GM12878 (cell line): Measurements from ENCODE around the gene LIN37.

Source experiments
- EGR1 ChIP-seq, 2 experiments: IDR thresholded peaks; 1 replicate in 1 of 2; 2 replicates in 1 of 2; pipeline ENCODE4 v1.6.1; 2011 to 2012; ENCODE audit warnings: low read depth in 2 of 2, low read length in 2 of 2, borderline replicate concordance in 1 of 2, mild to moderate bottlenecking in 1 of 2, moderate library complexity in 1 of 2
- JUNB ChIP-seq: IDR thresholded peaks from 2 replicates; pipeline ENCODE4 v1.6.1; 2016; ENCODE audit warnings: antibody characterized with exemption, mild to moderate bottlenecking
- POLR2A ChIP-seq: IDR thresholded peaks from 2 replicates; pipeline ENCODE4 v1.6.1; 2011; ENCODE audit warnings: low read depth, mild to moderate bottlenecking, low read length
- RCOR1 ChIP-seq: conservative IDR thresholded peaks from 2 replicates; pipeline ENCODE4 v1.6.1; 2012; ENCODE audit warnings: low read depth, low read length, improper control_type of control experiment
- RFX5 ChIP-seq: IDR thresholded peaks from 2 replicates; pipeline ENCODE4 v1.6.1; 2011; ENCODE audit warnings: low read depth, low read length, improper control_type of control experiment
- ZNF274 ChIP-seq: IDR thresholded peaks from one replicate; pipeline ENCODE4 v1.8.0; 2011; ENCODE audit not compliant: insufficient read length, insufficient read depth
- TF ChIP-seq, protein P1 (sequence below): fragments of 450-650 bp; IDR thresholded peaks from 2 replicates; pipeline ENCODE4 v1.6.1; 2017; ENCODE audit warnings: mild to moderate bottlenecking, low read depth, inconsistent platforms; ENCODE audit not compliant: poor library complexity, severe bottlenecking
- TF ChIP-seq, protein P2 (sequence below): IDR thresholded peaks from 2 replicates; pipeline ENCODE4 v1.6.1; 2011; ENCODE audit warnings: low read depth, low read length, improper control_type of control experiment, borderline replicate concordance

DNA sequence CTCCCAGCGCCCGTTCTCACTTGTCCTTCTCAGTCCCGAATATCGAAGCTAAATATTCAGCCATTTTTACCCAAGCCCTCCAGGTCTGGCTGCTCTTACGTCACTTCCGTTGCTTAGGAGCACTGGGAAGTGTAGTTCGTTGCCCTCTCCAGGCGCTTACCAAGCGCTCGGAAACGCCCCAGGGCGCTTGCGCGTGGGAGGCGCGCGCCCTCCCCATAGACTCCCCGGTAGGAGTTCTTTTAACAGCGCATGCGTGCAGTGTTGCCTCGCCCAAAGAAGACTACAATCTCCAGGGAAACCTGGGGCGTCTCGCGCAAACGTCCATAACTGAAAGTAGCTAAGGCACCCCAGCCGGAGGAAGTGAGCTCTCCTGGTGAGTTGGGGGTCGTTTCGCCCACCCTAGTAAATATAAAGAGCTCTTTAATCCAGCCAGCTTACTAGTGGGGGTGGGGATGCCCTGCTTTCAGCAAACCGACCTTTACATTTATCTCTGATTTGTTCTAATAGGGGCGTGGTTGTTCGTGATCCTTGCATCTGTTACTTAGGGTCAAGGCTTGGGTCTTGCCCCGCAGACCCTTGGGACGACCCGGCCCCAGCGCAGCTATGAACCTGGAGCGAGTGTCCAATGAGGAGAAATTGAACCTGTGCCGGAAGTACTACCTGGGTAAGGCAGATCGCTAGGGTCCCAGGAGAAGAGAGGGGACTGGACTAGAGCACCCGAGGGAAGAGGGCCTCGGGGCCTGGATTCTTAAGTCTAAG lies 2.9 kb upstream of the LIN37 start, which contains the start of the genes PSENEN and U2AF1L4:
- TF ChIP-seq, protein P1, sequence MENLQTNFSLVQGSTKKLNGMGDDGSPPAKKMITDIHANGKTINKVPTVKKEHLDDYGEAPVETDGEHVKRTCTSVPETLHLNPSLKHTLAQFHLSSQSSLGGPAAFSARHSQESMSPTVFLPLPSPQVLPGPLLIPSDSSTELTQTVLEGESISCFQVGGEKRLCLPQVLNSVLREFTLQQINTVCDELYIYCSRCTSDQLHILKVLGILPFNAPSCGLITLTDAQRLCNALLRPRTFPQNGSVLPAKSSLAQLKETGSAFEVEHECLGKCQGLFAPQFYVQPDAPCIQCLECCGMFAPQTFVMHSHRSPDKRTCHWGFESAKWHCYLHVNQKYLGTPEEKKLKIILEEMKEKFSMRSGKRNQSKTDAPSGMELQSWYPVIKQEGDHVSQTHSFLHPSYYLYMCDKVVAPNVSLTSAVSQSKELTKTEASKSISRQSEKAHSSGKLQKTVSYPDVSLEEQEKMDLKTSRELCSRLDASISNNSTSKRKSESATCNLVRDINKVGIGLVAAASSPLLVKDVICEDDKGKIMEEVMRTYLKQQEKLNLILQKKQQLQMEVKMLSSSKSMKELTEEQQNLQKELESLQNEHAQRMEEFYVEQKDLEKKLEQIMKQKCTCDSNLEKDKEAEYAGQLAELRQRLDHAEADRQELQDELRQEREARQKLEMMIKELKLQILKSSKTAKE: no peak
- no peak for TF ChIP-seq RCOR1
- no peak for TF ChIP-seq POLR2A
- TF ChIP-seq JUNB: no peak
- TF ChIP-seq RFX5: 0 out of 2 replicates have a peak, but pooled peaks have one; percentile 17
- peak in 1 of 2 experiments; percentile 65; a peak in 2 of 3 replicates for TF ChIP-seq EGR1 (IDR thresholded peaks at IDR 0.05; ENCODE audit: borderline replicate concordance in 1 of 2, low read depth in 2 of 2, low read length in 2 of 2)
- TF ChIP-seq, protein P2, sequence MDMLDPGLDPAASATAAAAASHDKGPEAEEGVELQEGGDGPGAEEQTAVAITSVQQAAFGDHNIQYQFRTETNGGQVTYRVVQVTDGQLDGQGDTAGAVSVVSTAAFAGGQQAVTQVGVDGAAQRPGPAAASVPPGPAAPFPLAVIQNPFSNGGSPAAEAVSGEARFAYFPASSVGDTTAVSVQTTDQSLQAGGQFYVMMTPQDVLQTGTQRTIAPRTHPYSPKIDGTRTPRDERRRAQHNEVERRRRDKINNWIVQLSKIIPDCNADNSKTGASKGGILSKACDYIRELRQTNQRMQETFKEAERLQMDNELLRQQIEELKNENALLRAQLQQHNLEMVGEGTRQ: no peak
- TF ChIP-seq ZNF274: no peak
